ENCODE data around the gene GOLGA3. TPM values are rescaled to one million over a fixed set of nuclear protein-coding genes. Genes with fewer than 3 reads are reported as not detected.

The GOLGA3 gene
- total and polyA plus RNA-seq, 9 of the 15 experiments (the other 6 are each of a cell fraction or from before 2014, with no cell fraction given) = 1.9 to 48.1 (median 18.4) TPM

DNA sequence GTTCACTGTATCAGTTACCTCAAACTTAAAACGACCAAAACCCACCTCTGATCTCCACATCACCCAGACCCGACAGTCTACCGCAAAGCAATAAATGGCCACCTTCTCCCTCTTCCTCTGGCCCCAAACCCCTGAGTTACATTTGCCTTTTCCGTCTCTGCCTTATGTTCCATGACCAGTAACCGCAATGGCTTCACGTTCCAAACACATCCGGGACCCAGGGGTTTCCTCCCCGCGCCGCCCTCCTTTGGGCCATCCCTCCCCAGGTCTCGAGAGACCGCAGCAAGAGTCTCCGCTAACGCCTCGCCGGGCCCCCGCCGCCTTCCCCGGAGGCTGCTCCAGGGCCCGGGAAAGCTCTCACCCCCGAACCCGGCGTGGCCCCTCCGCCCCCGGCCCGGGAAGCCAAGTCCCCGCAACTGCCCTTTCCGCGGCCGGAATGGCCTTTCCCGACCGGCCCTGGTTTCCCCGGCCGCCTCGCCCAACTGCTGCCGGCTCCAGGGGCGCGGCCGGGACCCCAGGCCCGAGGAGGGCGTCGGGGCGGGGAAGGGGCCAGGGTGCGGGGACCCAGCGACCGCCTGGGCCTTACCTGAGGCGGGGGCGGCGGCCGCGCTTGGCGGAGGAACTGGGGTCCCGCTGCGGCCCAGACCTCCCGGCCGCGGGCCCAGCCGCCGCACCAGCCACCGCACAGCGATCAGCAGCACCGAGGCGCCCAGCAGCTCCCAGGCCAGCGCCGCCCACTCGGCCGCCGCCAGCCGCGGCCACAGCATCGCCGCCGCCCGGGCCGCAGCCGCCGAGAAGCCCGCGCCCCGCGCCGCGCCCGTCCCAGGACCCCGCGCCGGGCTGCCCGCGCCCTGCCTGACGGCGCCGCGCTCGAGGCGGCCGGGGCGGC lies 67.4 kb downstream of the GOLGA3 start, which contains the start of gene ANKLE2 (continued):
- TF ChIP-seq, protein P1, sequence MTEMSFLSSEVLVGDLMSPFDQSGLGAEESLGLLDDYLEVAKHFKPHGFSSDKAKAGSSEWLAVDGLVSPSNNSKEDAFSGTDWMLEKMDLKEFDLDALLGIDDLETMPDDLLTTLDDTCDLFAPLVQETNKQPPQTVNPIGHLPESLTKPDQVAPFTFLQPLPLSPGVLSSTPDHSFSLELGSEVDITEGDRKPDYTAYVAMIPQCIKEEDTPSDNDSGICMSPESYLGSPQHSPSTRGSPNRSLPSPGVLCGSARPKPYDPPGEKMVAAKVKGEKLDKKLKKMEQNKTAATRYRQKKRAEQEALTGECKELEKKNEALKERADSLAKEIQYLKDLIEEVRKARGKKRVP (CRISPR knock-in tag; IDR thresholded peaks at IDR 0.05) = no peak
- TF ChIP-seq TEAD4 (IDR thresholded peaks at IDR 0.05; ENCODE audit: low read length) (no peak), TEAD4 (CRISPR knock-in tag; IDR thresholded peaks at IDR 0.05; ENCODE audit: borderline replicate concordance) (no peak), NCOA1 (IDR thresholded peaks at IDR 0.05; ENCODE audit: low read depth) (no peak), TGIF2 (CRISPR knock-in tag; IDR thresholded peaks at IDR 0.05) (0 out of 2 replicates have a peak, but pooled peaks have one; percentile 27), HDAC1 (IDR thresholded peaks at IDR 0.05) (peak in 1 of 2 experiments; percentile 28; a peak in 1 of 4 replicates), ARID1B (IDR thresholded peaks at IDR 0.05) (no peak), NFE2L1 (tag; IDR thresholded peaks at IDR 0.05; ENCODE audit: borderline replicate concordance, low read depth) (no peak), ZBTB8A (IDR thresholded peaks at IDR 0.05; ENCODE audit: partially characterized antibody) (no peak), MBD2 (IDR thresholded peaks at IDR 0.05; ENCODE audit: borderline replicate concordance, low read depth) (no peak), GABPA (tag; conservative IDR thresholded peaks at IDR 0.05; ENCODE audit: low read depth) (peak; percentile 25; the same call in 1 of the 2 replicates), GATAD2A (IDR thresholded peaks at IDR 0.05) (no peak), ETV1 (tag; conservative IDR thresholded peaks at IDR 0.05; ENCODE audit: low read depth) (0 out of 2 replicates have a peak, but pooled peaks have one; percentile 8), PYGO2 (tag; IDR thresholded peaks at IDR 0.05) (no peak), PHB (CRISPR knock-in tag; IDR thresholded peaks at IDR 0.05) (no peak), HSF4 (CRISPR knock-in tag; IDR thresholded peaks at IDR 0.05; ENCODE audit: borderline replicate concordance) (no peak), XRCC5 (IDR thresholded peaks at IDR 0.05; ENCODE audit: low read depth, low read length) (no peak), HNRNPL (IDR thresholded peaks at IDR 0.05; ENCODE audit: low read depth, low read length) (no peak)
- TF ChIP-seq, protein P2, sequence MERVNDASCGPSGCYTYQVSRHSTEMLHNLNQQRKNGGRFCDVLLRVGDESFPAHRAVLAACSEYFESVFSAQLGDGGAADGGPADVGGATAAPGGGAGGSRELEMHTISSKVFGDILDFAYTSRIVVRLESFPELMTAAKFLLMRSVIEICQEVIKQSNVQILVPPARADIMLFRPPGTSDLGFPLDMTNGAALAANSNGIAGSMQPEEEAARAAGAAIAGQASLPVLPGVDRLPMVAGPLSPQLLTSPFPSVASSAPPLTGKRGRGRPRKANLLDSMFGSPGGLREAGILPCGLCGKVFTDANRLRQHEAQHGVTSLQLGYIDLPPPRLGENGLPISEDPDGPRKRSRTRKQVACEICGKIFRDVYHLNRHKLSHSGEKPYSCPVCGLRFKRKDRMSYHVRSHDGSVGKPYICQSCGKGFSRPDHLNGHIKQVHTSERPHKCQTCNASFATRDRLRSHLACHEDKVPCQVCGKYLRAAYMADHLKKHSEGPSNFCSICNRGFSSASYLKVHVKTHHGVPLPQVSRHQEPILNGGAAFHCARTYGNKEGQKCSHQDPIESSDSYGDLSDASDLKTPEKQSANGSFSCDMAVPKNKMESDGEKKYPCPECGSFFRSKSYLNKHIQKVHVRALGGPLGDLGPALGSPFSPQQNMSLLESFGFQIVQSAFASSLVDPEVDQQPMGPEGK (CRISPR knock-in tag; IDR thresholded peaks at IDR 0.05; ENCODE audit: borderline replicate concordance) = no peak
- TF ChIP-seq, protein P3, sequence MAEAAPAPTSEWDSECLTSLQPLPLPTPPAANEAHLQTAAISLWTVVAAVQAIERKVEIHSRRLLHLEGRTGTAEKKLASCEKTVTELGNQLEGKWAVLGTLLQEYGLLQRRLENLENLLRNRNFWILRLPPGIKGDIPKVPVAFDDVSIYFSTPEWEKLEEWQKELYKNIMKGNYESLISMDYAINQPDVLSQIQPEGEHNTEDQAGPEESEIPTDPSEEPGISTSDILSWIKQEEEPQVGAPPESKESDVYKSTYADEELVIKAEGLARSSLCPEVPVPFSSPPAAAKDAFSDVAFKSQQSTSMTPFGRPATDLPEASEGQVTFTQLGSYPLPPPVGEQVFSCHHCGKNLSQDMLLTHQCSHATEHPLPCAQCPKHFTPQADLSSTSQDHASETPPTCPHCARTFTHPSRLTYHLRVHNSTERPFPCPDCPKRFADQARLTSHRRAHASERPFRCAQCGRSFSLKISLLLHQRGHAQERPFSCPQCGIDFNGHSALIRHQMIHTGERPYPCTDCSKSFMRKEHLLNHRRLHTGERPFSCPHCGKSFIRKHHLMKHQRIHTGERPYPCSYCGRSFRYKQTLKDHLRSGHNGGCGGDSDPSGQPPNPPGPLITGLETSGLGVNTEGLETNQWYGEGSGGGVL (CRISPR knock-in tag; IDR thresholded peaks at IDR 0.05) = no peak
- TF ChIP-seq, protein P4, sequence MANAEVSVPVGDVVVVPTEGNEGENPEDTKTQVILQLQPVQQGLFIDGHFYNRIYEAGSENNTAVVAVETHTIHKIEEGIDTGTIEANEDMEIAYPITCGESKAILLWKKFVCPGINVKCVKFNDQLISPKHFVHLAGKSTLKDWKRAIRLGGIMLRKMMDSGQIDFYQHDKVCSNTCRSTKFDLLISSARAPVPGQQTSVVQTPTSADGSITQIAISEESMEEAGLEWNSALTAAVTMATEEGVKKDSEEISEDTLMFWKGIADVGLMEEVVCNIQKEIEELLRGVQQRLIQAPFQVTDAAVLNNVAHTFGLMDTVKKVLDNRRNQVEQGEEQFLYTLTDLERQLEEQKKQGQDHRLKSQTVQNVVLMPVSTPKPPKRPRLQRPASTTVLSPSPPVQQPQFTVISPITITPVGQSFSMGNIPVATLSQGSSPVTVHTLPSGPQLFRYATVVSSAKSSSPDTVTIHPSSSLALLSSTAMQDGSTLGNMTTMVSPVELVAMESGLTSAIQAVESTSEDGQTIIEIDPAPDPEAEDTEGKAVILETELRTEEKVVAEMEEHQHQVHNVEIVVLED (CRISPR knock-in tag; IDR thresholded peaks at IDR 0.05) = no peak
